H9 (cell line): Measurements from ENCODE around the gene NARF. TPM values are rescaled to one million over a fixed set of nuclear protein-coding genes. Genes with fewer than 3 reads are reported as not detected.

Experiments
- DNase-seq: peaks from one replicate; pipeline ENCODE4 v3.0.0-alpha.2; 2017
- H2AFZ ChIP-seq: one replicate; pipeline ENCODE4 v1.6.1; 2013; ENCODE audit warnings: mild to moderate bottlenecking, low read length, control low read depth, moderate library complexity
- H2AK5ac ChIP-seq: 2 replicates; pipeline ENCODE4 v1.6.1; 2013; ENCODE audit warnings: low read length, control low read depth, mixed read lengths; ENCODE audit not compliant: insufficient read length
- H2BK120ac ChIP-seq: one replicate; pipeline ENCODE4 v1.6.1; 2013; ENCODE audit warnings: low read depth, mild to moderate bottlenecking, low read length, control low read depth, inconsistent platforms; ENCODE audit not compliant: poor library complexity, severe bottlenecking
- H2BK12ac ChIP-seq: 2 replicates; pipeline ENCODE4 v1.6.1; 2013; ENCODE audit warnings: low read length, control low read depth, mixed read lengths, low read depth; ENCODE audit not compliant: insufficient read length
- H2BK15ac ChIP-seq: 2 replicates; pipeline ENCODE4 v1.6.1; 2013; ENCODE audit warnings: low read depth, low read length, control low read depth
- H2BK20ac ChIP-seq: one replicate; pipeline ENCODE4 v1.6.1; 2013; ENCODE audit warnings: low read depth, mild to moderate bottlenecking, low read length, control low read depth, inconsistent platforms; ENCODE audit not compliant: poor library complexity, severe bottlenecking
- H2BK5ac ChIP-seq: 2 replicates; pipeline ENCODE4 v1.6.1; 2013; ENCODE audit warnings: low read length, control low read depth, mixed read lengths; ENCODE audit not compliant: insufficient read length
- H3K14ac ChIP-seq: 2 replicates; pipeline ENCODE4 v1.6.1; 2013; ENCODE audit warnings: low read length, control low read depth; ENCODE audit not compliant: insufficient read depth
- H3K18ac ChIP-seq: 2 replicates; pipeline ENCODE4 v1.6.1; 2013; ENCODE audit warnings: low read depth, mild to moderate bottlenecking, mixed read lengths, low read length, control low read depth; ENCODE audit not compliant: insufficient read length
- H3K23ac ChIP-seq: 2 replicates; pipeline ENCODE4 v1.6.1; 2013; ENCODE audit warnings: low read length, control low read depth, mixed read lengths, low read depth; ENCODE audit not compliant: insufficient read length
- H3K23me2 ChIP-seq: 2 replicates; pipeline ENCODE4 v1.6.1; 2013; ENCODE audit warnings: low read depth, mild to moderate bottlenecking, mixed read lengths, low read length, control low read depth; ENCODE audit not compliant: insufficient read length, poor library complexity, severe bottlenecking
- H3K27ac ChIP-seq: 2 replicates; pipeline ENCODE4 v1.5.1; 2013; ENCODE audit warnings: low read length, control low read depth, mixed read lengths, low read depth; ENCODE audit not compliant: insufficient read length
- H3K27me3 ChIP-seq: 2 replicates; pipeline ENCODE4 v1.6.1; 2013; ENCODE audit warnings: low read length, control low read depth, inconsistent platforms; ENCODE audit not compliant: insufficient read depth
- H3K4ac ChIP-seq: 2 replicates; pipeline ENCODE4 v1.6.1; 2013; ENCODE audit warnings: low read depth, mild to moderate bottlenecking, control low read depth, inconsistent platforms, low read length, moderate library complexity
- H3K4me1 ChIP-seq: 2 replicates; pipeline ENCODE4 v1.6.1; 2013; ENCODE audit warnings: low read length, control low read depth, inconsistent platforms; ENCODE audit not compliant: insufficient read depth
- H3K4me2 ChIP-seq: 2 replicates; pipeline ENCODE4 v1.6.1; 2013; ENCODE audit warnings: low read length, control low read depth, mixed read lengths; ENCODE audit not compliant: insufficient read length, insufficient read depth
- H3K56ac ChIP-seq: 2 replicates; pipeline ENCODE4 v1.6.1; 2013; ENCODE audit warnings: low read depth, mild to moderate bottlenecking, mixed read lengths, low read length, control low read depth; ENCODE audit not compliant: insufficient read length
- H3K79me1 ChIP-seq: 2 replicates; pipeline ENCODE4 v1.6.1; 2013; ENCODE audit warnings: low read depth, mild to moderate bottlenecking, moderate library complexity, low read length, control low read depth, inconsistent platforms; ENCODE audit not compliant: insufficient read depth, poor library complexity, severe bottlenecking
- H3K79me2 ChIP-seq: 2 replicates; pipeline ENCODE4 v1.6.1; 2013; ENCODE audit warnings: low read length, control low read depth, inconsistent platforms; ENCODE audit not compliant: insufficient read depth
- H3K9ac ChIP-seq: 2 replicates; pipeline ENCODE4 v1.6.1; 2013; ENCODE audit warnings: low read length, control low read depth, mixed read lengths; ENCODE audit not compliant: insufficient read length; ENCODE audit errors: extremely low read depth
- H3K9me3 ChIP-seq: one replicate; pipeline ENCODE4 v1.6.1; 2013; ENCODE audit warnings: low read depth, low read length, inconsistent platforms; ENCODE audit not compliant: control insufficient read depth
- H3T11ph ChIP-seq: one replicate; pipeline ENCODE4 v1.6.1; 2013; ENCODE audit warnings: mild to moderate bottlenecking, low read length, control low read depth, inconsistent platforms
- H4K20me1 ChIP-seq: one replicate; pipeline ENCODE4 v1.6.1; 2013; ENCODE audit not compliant: control insufficient read depth, insufficient read length, insufficient read depth
- H4K5ac ChIP-seq: 2 replicates; pipeline ENCODE4 v1.6.1; 2013; ENCODE audit warnings: low read depth, mild to moderate bottlenecking, mixed read lengths, low read length, control low read depth; ENCODE audit not compliant: insufficient read length
- H4K8ac ChIP-seq: replicated peaks from 2 replicates; pipeline ENCODE4 v1.6.1; 2013; ENCODE audit warnings: low read length, control low read depth, mixed read lengths, low read depth; ENCODE audit not compliant: insufficient read length
- H4K91ac ChIP-seq: 2 replicates; pipeline ENCODE4 v1.6.1; 2013; ENCODE audit warnings: low read depth, mild to moderate bottlenecking, moderate library complexity, mixed read lengths, low read length, control low read depth; ENCODE audit not compliant: insufficient read length
- H3K27ac Mint-ChIP-seq, 3 experiments: 2 replicates in 2 of 3; 3 replicates in 1 of 3; pipeline ENCODE4 v1.8.0; 2020 to 2021; ENCODE audit warnings: mixed read lengths in 3 of 3, mild to moderate bottlenecking in 1 of 3, moderate library complexity in 1 of 3
- H3K27me3 Mint-ChIP-seq: 2 replicates; pipeline ENCODE4 v1.8.0; 2021; ENCODE audit warnings: low read depth, mild to moderate bottlenecking, moderate library complexity, mixed read lengths
- H3K36me3 Mint-ChIP-seq, 3 experiments: 2 replicates in 2 of 3; 3 replicates in 1 of 3; pipeline ENCODE4 v1.8.0; 2020 to 2021; ENCODE audit warnings: low read depth in 3 of 3, mixed read lengths in 3 of 3; ENCODE audit not compliant: insufficient read depth in 1 of 3
- H3K4me1 Mint-ChIP-seq, 2 experiments: 2 replicates each; pipeline ENCODE4 v1.8.0; 2020; ENCODE audit warnings: mixed read lengths in 2 of 2
- H3K4me3 Mint-ChIP-seq, 2 experiments: 2 replicates in 1 of 2; 3 replicates in 1 of 2; pipeline ENCODE4 v1.8.0; 2020 to 2021; ENCODE audit warnings: mild to moderate bottlenecking in 2 of 2, mixed read lengths in 2 of 2, moderate library complexity in 1 of 2
- H3K9me3 Mint-ChIP-seq, 2 experiments: 2 replicates in 1 of 2; 3 replicates in 1 of 2; pipeline ENCODE4 v1.8.0; 2020; ENCODE audit warnings: mild to moderate bottlenecking in 2 of 2, mixed read lengths in 2 of 2, moderate library complexity in 1 of 2
- WGBS: extraction: QIAGEN DNeasy Blood & Tissue Kit; methylation state at CpG from one replicate; pipeline ENCODE4 v1.1.7; 2013; ENCODE audit warnings: missing lambda C conversion rate, low lambda C conversion rate, mixed read lengths; ENCODE audit not compliant: insufficient read length; ENCODE audit errors: extremely low coverage; 5-methylcytosine and 5-hydroxymethylcytosine counted together
- total RNA-seq: library from RNA; stranded (reverse); gene quantifications from 2 replicates; pipeline ENCODE4 v1.2.1, GENCODE V29; 2021
- TF ChIP-seq, protein P1 (sequence below): fragments of 200-600 bp; sonication (generic); conservative IDR thresholded peaks from 3 replicates; pipeline ENCODE4 v1.8.0; 2021; ENCODE audit warnings: antibody characterized with exemption, mild to moderate bottlenecking

NARF gene
- total RNA-seq, 1 experiment from 2014 or later = 124 TPM

DNA sequence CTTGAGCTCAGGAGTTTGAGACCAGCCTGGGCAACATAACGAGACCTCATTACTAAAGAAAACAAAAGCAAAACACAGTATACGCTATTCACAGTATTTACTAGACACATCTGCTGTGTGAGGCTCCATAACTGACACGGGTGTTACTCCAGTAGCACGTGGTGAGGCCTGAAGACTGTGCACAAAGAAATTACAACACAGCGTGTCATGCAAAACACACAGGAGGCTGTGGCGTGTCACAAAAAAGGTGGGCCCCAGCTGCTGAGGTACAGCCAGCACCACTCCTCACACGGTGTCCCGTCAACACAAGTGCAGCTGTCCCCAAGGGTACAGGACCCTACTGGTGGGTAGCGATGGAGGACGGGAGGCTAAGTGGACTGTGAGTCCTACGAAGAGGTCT lies 10.7 kb upstream of the NARF start:
- Histone ChIP-seq H3K23me2 (no peaks in the 10 kb centered on the region), H3T11ph (no peak overlapping the region), H3K56ac (no peak overlapping the region), H2BK20ac (no peak overlapping the region), H3K79me1 (no peaks in the 10 kb centered on the region), H2AK5ac (no peak overlapping the region), H3K14ac (no peak overlapping the region), H2BK12ac (no peak overlapping the region), H3K9ac (no peak overlapping the region), H2BK5ac (no peak overlapping the region), H3K79me2 (no peaks in the 10 kb centered on the region), H3K23ac (no peak overlapping the region), H2BK15ac (peak overlapping the region; percentile 57; the same call in 1 of the 2 replicates), H3K18ac (no peak overlapping the region), H4K5ac (no peak overlapping the region), H4K8ac (no peak overlapping the region), H3K27ac (no peak overlapping the region), H2AFZ (no peak overlapping the region), H3K4me1 (no peaks in the 10 kb centered on the region; the same call in 1 of the 2 replicates), H3K27me3 (no peaks in the 10 kb centered on the region), H3K9me3 (no peaks in the 10 kb centered on the region), H3K4me2 (no peak overlapping the region), H2BK120ac (no peak overlapping the region), H3K4ac (no peak overlapping the region), H4K91ac (no peak overlapping the region), H4K20me1 (no peaks in the 10 kb centered on the region)
- Mint-ChIP-seq H3K36me3 (peaks cover 10 to 26% (median 23%) of the 10 kb centered on the region in 3 experiments), H3K4me1 (peaks cover 5 to 17% of the 10 kb centered on the region in 2 experiments), H3K9me3 (peaks cover 5 to 17% of the 10 kb centered on the region in 2 experiments; a peak in 4 of 5 replicates), H3K27ac (no peak overlapping the region), H3K4me3 (peak overlapping the region in 1 of 2 experiments; percentile 40; a peak in 1 of 5 replicates), H3K27me3 (peaks cover 16% of the 10 kb centered on the region)
- TF ChIP-seq, protein P1, sequence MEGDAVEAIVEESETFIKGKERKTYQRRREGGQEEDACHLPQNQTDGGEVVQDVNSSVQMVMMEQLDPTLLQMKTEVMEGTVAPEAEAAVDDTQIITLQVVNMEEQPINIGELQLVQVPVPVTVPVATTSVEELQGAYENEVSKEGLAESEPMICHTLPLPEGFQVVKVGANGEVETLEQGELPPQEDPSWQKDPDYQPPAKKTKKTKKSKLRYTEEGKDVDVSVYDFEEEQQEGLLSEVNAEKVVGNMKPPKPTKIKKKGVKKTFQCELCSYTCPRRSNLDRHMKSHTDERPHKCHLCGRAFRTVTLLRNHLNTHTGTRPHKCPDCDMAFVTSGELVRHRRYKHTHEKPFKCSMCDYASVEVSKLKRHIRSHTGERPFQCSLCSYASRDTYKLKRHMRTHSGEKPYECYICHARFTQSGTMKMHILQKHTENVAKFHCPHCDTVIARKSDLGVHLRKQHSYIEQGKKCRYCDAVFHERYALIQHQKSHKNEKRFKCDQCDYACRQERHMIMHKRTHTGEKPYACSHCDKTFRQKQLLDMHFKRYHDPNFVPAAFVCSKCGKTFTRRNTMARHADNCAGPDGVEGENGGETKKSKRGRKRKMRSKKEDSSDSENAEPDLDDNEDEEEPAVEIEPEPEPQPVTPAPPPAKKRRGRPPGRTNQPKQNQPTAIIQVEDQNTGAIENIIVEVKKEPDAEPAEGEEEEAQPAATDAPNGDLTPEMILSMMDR = no peak
- WGBS = no CpG with 5 or more reads among the region's 11 CpGs
- no peak for DNase-seq
